Subcutaneous adipose tissue (tissue), 4 donors: ENCODE data around the gene BTNL8. TPM values are rescaled to one million over a fixed set of nuclear protein-coding genes. Genes with fewer than 3 reads are reported as not detected.

Experiments
- total RNA-seq, 4 donors: library from RNA; depleted of rRNA; stranded (reverse); fragments of >200 nt; gene quantifications; one replicate each; pipeline ENCODE4 v1.1.0, GENCODE V29; 2016
- TF ChIP-seq, protein P1 (sequence below): fragments of 450-650 bp; IDR thresholded peaks from one replicate; pipeline ENCODE4 v1.5.1; 2016; ENCODE audit warnings: low read depth, mild to moderate bottlenecking, control low read depth, antibody characterized with exemption, moderate library complexity

The BTNL8 gene
- total RNA-seq, 4 donors from 2014 or later: 0.34 to 4.3 TPM; not detected in 2

DNA sequence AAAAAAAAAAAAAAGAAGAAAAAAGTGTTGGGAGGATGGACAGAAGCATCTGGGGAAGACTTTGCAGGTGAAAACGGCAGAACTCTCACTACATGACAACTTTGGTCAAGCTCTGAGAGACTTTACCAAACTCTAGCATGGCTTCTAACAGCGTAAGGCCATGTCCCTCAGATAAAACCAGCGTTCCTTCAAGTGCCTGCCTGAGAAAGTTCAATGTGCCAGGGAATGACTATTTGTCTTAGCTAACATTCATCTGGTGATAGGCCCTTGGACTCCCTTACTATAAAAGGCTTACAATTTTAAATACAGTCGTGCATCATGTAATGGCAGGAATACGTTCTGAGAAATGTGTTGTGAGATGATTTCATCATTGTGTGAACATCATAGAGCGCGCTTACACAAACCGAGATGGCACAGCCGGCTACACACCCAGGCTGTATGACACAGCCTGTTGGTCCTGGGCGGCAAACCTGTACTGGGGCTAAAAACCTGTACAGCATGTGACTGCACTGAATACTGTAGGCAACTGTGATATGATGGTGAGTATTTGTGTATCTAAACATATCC, 23.0 kb upstream of the BTNL8 start:
- TF ChIP-seq, protein P1, sequence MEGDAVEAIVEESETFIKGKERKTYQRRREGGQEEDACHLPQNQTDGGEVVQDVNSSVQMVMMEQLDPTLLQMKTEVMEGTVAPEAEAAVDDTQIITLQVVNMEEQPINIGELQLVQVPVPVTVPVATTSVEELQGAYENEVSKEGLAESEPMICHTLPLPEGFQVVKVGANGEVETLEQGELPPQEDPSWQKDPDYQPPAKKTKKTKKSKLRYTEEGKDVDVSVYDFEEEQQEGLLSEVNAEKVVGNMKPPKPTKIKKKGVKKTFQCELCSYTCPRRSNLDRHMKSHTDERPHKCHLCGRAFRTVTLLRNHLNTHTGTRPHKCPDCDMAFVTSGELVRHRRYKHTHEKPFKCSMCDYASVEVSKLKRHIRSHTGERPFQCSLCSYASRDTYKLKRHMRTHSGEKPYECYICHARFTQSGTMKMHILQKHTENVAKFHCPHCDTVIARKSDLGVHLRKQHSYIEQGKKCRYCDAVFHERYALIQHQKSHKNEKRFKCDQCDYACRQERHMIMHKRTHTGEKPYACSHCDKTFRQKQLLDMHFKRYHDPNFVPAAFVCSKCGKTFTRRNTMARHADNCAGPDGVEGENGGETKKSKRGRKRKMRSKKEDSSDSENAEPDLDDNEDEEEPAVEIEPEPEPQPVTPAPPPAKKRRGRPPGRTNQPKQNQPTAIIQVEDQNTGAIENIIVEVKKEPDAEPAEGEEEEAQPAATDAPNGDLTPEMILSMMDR: no peak

DNA sequence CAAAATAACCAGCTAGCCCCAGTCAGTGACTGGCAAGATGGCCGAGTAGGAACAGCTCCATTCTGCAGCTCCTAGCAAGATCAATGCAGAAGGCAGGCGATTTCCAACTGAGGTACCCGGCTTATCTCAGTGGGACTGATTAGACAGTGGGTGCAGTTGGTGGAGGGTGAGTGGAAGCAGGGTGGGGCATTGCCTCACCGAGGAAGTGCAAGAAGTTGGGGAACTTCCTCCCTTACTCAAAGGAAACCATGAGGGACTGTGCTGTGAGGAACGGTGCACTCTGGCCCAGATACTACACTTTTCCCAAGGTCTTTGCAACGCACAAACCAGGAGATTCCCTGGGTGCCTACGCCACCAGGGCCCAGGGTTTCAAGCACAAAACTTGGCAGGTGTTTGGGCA, 9.6 kb upstream of the BTNL8 start:
- TF ChIP-seq, protein P1: no peak

DNA sequence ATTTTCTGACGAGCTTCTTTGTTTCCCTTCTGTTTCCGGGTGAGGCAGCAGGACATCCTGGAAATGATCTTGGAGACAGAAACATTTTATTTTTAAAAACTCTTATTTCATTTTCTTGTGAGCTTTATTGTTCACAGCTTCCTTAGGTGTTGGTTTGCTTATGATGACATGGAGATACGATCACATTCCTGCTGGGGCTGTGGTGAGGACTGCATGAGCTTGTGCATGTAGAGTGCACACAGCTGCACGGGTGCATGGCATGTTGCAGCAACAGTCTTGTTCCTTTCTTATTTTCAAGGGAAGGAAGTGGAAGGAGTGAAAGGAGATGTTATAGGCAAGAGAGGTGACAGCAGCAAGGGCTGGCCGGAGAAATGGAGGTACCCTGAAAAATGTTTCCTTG, 1.2 kb downstream of the BTNL8 start:
- TF ChIP-seq, protein P1: no peak

DNA sequence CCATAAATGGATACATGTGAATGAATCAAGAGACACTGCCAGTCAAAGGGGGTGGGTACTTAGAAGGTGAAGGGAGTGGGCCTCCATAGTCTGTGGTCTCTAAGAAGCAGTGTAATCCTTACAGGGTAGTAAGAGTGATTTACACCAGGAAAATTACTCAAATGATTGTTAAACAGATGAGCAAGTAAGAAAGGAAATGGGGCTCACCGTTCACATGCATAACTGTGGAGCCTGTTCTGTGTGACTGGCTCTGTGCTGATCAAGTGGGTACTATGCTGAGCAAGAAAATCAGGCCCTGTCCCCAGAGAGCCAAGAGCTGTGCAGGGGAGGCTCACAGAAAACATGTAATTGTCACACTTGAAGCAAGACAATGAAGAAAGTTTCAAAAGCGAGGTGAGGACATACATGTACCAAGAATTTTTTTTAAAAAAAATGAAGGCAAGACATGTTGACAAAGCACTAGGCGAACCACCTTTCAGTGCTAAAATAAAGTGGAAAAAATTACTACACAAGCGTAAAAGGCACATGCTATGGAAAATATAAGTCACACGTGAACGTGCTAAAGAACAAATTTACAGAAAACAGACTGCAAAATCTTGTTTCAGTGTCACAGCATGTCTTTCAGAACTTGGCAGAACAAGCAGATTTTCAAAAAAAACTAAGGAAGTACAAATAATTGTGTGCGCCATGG, 2.5 kb downstream of the BTNL8 start:
- TF ChIP-seq, protein P1: no peak

DNA sequence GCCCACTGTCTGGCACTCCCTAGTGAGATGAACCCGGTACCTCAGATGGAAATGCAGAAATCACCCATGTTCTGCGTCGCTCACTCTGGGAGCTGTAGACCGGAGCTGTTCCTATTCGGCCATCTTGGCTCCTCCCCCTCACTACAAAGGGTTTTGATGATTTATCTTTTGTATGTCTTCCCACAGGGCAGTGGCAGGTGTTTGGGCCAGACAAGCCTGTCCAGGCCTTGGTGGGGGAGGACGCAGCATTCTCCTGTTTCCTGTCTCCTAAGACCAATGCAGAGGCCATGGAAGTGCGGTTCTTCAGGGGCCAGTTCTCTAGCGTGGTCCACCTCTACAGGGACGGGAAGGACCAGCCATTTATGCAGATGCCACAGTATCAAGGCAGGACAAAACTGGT, 9.4 kb downstream of the BTNL8 start:
- TF ChIP-seq, protein P1: no peak

DNA sequence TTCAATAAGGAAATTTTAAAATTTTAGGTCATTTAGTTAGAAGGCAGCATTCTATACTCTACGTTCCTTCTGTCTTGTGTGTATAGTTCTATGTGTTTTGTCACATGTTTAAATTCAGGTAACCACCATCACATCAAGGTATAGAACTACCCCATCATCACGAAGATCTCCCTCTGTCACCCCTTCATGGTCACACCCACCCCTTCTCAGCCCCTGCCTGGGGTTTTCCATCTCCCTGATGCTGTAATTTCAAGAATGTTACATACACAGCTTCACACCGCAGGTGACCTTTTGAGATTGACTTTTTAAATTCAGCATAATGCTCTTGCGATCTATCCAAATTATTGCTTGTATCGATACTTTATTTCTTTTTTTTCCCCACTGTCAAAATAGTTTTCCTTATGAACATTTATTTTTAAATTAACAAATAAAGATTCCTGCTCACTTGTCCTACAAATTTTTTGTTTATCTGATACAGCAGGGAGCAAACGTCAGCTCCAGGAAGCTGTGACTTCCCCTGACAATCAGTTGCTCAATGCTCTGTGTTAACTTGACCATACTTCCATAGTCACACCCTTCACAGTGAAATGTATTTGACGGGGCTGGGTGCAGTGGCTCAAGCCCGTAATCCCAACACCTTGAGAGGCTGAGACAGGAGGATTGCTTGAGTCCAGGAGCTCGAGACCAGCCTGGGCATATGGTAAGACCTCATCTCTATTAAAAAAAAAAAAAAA, 10.2 kb downstream of the BTNL8 start:
- TF ChIP-seq, protein P1: no peak

DNA sequence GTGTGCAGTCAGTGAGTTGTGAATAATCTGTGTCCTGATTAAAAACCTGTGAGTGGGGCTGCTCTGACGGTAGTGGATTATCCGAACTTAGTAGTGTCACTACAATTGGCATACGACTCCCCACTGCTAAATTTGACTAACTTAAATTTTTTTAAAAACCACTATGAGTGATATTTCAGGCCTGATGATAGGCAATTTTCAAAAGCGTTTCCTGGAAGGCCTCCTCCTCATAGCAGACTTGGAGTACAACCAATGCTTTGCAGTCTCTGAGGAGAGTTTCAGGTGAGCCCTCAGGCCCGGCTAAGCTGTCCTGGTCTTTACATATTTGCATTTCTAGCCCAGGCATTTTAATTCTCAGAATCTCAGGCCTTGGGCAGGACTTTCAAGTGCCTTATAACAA, 10.8 kb downstream of the BTNL8 start:
- TF ChIP-seq, protein P1: no peak
